Measurements from ENCODE around the gene SLC4A1.

The SLC4A1 gene

DNA sequence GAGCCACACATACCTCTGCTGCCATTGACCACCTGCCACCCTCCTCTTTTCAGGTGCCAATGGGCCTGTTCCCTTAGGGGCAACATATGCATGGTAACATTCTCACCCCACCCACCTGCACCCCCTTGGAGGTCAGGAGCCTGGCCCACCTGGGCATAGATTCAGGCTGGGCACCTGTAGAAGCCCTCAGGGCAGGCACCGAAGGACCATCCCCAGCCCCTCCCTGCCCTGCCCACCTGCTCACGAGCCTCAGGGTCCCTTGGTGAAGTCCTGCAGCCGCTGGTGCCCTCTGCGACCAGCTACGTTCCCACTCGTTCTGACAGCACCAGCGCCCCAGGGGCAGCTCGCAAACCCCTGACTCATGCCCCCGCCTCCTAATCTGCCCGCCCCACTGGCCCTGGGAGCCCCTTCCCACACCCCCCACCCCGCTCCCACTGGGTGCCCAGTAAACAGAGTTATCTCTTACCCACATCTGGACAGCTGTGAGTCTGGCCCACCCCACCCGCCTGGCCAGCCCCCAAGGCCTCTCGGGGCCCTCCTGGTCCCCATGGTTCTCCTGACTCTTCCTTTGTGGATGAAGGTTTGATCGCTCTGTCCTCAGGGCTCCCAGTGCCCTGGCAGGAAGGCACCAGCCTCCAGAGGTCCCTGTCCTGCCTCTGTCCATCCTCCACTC is at the start of gene SLC4A1:
Gene SLC4A1 (minus strand): TSS at position 318 of the 673 bp plus-strand sequence. CDS start 5,269 bp downstream, outside the sequence.
- DNase-seq (ENCODE audit: extremely low read depth, low read depth) = no peak
- TF ChIP-seq CTCF (IDR thresholded peaks at IDR 0.05; ENCODE audit: low read depth, low read length) = no peak

GRCh38 chr17:44317545-44317944 is 49.6 kb upstream of the SLC4A1 start:
- no peak for TF ChIP-seq CTCF (IDR thresholded peaks at IDR 0.05; ENCODE audit: low read depth, low read length)
- no peak for DNase-seq (ENCODE audit: extremely low read depth, low read depth)

DNA sequence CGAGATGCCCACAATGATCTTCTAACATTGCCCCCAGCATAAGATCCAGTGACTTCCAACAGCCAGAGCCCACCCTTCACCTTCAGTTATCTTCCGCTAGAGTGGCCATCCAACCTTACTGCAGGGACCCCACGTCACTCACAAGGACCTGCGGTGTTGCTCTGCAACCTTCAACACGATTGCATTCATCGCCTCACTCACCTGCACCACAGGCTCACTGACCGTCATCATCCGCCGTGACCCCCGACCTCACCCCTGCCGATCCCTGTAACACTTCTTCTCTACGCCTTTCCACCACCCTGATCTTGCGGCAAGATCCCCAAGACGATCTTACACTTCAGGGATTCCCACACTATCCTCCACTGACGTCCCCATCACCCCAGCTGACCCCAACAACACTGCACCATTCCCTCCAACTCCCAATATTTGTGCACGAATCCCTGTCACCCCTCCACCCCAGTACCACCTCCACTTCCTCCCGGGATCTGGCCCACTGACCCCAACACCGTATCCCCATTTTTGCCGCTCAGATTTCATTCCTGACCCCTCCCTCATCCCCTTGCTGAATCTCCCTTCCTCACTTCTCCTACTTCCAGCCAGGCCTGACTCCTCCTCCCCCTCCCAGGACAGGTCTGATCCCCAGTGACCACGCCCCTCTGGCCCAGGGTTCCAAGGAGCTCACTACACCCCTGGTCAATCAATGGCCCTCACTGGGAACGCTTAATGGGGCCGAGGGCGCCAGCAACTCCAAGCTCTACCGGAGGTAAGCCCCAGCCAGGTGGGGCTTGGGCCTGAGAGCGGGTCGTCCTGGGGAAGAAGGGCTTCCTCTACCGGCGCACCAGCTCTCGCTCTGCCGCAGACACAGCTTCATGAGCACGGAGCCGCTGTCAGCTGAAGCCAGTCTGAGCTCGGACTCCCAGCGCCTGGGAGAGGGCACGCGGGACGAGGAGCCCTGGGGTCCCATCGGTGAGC is 48.1 kb upstream of the SLC4A1 start:
- no peak for DNase-seq (ENCODE audit: extremely low read depth, low read depth)
- TF ChIP-seq CTCF (IDR thresholded peaks at IDR 0.05; ENCODE audit: low read depth, low read length) = no peak

DNA sequence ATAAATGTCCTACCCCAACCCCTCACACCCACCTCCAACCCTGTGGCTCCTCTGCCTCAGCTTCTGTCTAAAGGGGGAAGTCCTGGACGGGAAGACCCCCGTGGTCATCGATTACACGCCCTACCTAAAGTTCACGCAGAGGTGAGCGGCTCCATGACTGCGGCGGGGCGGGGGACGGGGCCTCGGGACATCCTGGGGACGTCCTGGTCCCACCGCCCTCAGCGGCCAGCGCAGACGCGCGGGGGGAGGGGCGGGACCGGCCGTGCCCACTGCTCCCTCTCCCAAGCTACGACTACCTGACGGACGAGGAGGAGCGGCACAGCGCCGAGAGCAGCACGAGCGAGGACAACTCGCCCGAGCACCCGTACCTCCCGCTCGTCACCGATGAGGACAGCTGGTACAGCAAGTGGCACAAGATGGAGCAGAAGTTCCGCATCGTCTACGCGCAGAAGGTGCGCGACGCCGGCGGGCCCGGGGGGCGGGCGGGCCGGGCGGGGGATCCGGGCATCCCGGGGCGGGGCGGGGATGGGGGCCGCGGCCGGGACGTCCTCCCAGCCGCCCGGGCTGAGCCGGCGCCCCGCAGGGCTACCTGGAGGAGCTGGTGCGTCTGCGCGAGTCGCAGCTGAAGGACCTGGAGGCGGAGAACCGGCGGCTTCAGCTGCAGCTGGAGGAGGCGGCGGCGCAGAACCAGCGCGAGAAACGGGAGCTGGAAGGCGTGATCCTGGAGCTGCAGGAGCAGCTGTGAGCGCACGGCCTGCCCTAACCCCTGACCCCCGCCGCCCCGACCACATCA is 47.1 kb upstream of the SLC4A1 start:
- no peak for DNase-seq (ENCODE audit: extremely low read depth, low read depth)
- TF ChIP-seq CTCF (IDR thresholded peaks at IDR 0.05; ENCODE audit: low read depth, low read length) = no peak

- no peak for TF ChIP-seq CTCF (IDR thresholded peaks at IDR 0.05; ENCODE audit: low read depth, low read length)
- no peak for DNase-seq (ENCODE audit: extremely low read depth, low read depth)
These were observed 46.6 kb upstream of the SLC4A1 start for GRCh38 chr17:44314524-44314868.

- DNase-seq (ENCODE audit: extremely low read depth, low read depth) = no peak
- TF ChIP-seq CTCF (IDR thresholded peaks at IDR 0.05; ENCODE audit: low read depth, low read length) = no peak
These were observed 46.1 kb upstream of the SLC4A1 start for GRCh38 chr17:44314031-44314430.

Data from AG09319 (cell line).